Stimulated activated CD8-positive, alpha-beta memory T cell treated with anti-CD3 and anti-CD28 coated beads, Interleukin-4, amount 100 ng/mL, for 48 hours (primary cell): ENCODE data around the gene SOCS4.
"Not testable (repeated sequence)": the region's sequence is repeated elsewhere in the genome, so short reads cannot be mapped to it uniquely, and the experiment has no call there.

Experiments
- DNase-seq: peaks from one replicate; pipeline ENCODE4 v3.0.0-alpha.2; 2020

The SOCS4 gene

DNA sequence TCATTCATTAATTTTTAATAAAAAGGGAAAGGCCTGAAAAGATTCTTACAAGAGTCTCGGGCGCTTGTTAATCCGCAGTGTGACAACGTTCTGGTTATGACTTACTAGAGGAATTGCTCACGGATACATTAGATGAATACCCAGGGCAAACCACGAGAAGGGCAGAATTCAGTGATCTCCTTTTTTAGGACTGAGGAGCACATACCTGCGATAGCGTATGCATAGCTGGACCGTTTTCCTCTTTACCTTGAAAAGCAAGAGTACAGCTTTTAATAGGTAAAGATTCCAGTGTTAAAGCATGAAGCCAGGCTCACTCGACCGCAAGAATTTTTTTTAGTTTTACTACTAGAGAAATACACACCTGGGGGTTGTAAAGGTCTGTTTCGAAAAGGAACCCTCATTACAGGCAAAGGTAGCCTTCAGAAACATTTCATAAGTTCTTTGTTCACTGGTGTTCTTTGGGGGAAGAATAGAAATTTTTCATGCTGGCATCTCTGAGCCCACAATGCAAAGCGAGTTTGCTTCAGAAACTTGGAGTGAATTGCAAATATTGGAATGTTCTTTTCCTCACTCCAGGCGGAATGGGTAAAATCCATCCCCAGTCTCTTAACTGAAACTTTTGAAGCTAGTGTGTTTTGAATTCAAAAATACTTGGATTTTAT lies 25.4 kb downstream of the SOCS4 start:
- no peak for DNase-seq

DNA sequence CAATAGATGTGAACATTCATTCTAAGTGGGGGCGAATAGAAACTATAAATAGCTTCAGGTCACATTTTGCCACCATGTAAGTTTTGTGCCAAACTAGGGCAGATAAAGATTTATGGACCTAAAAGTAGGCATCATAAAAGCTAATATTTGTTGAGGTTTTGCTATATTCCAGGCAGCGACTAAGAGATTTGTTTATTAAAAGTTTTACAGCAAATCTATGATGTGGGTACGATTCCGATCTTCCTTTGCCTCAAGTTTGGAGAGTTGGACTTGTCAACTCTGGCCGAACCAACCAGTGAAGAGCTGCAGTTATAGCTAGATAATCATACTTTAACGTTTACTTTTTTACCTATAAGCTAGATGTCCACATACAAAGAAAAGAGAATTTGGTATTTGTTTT lies 26.0 kb downstream of the SOCS4 start:
- DNase-seq = no peak

DNA sequence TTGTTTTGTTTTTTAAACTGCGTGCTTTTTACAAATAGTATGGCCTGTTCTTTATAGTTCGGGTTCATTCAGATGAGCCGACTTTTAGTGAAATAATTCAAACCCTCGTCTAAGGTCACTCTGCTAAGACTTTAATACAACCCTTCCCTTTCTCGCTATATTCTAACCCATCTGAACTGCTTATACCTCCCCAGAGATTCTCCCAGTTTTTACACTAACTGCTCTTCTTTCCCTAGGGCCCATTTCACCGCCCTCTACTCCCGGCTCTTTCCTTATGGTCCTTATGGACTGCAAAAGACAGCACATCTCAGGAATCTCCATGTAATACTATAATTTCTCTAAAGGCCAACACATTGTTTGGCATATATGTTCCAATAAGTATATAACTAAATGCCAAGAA lies 26.5 kb downstream of the SOCS4 start:
- DNase-seq = no peak

DNA sequence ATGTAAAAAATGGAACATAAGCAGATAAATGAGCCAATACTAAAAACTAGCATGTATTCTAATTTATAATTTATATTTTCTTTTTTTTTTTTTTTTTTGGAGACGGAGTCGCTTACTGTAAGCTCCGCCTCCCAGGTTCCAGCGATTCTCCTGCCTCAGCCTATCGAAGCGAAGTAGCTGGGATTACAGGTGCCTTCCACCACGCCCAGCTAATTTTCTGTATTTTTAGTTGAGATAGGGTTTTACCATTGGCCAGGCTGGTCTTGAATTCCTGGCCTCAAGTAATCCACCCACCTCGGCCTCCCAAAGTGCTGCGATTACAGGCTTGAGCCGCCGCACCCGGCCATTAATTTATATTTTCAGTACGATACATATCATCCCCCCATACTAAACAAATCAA lies 27.1 kb downstream of the SOCS4 start:
- no peak for DNase-seq

DNA sequence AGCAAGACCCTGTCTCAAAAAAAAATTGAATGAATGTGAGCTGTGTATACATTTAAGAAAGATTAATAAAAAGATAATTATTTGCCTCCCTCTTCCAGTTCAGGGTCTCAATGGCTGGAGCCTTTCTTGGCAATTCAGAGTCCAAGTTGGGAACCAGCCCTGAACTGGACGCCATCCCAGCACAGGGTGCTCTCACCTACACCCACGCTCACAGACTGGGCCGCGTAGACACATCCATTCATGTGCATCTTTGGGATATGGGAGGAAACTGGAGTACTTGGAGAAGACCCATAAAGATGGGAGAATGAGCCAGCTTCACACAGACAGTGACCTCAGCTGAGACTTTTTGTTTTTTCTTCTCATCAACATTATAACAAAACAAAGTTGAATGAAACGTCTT lies 30.9 kb downstream of the SOCS4 start:
- DNase-seq = no peak

DNA sequence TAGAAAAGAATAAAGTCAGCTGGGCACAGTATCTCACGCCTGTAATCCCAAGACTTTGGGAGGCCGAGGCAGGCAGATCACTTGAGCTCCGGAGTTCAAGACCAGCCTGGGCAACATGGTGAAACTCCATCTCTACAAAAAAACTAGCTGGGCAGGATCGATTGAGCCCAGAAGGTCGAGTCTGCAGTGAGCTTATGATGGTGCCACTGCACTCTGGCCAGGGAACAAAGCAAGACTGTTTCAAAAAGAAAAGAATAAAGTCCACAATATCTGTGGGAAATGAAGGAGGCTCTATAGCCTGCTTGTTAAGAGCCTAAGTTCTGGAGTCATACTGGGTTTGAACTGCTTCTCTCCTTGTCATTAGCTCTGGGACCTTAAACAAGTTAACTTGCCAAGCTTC lies 32.3 kb downstream of the SOCS4 start:
- no peak for DNase-seq

DNA sequence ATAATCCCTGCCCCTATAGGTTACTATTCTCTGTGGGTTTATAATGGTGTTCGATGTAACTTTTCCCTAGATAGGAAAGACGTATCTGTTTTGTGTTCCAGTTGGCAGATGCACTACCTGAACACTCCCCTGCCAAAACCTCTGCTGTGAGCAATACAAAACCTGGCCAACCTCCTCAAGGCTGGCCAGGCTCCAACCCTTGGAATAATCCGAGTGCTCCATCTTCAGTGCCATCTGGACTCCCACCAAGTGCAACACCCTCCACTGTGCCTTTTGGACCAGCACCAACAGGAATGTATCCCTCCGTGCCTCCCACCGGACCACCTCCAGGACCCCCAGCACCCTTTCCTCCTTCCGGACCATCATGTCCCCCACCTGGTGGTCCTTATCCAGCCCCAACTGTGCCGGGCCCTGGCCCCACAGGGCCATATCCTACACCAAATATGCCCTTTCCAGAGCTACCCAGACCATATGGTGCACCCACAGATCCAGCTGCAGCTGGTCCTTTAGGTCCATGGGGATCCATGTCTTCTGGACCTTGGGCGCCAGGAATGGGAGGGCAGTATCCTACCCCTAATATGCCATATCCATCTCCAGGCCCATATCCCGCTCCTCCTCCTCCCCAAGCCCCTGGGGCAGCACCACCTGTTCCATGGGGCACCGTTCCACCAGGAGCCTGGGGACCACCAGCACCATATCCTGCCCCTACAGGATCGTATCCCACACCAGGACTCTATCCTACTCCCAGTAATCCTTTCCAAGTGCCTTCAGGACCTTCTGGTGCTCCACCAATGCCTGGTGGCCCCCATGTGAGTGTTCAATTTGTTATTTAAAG lies 35.7 kb downstream of the SOCS4 start:
- no peak for DNase-seq

DNA sequence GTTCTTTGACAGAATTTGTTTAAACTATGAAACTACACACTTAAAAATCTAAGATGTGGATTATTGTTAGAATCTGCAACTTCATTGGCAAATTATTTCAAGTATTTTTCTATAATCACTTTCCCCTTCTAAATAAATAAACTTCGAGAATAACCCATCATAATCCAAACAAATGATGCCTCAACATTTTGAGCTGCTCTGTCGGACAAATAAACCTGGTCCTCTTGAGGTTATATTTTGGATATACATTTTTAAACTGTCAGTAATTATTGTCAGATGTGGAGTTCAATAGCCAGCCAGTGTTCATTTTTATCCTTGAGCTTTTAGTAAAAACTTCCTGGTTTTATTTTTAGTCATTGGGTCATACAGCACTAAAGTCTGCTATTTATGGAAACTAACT lies 37.9 kb downstream of the SOCS4 start:
- not testable (repeated sequence) for DNase-seq

DNA sequence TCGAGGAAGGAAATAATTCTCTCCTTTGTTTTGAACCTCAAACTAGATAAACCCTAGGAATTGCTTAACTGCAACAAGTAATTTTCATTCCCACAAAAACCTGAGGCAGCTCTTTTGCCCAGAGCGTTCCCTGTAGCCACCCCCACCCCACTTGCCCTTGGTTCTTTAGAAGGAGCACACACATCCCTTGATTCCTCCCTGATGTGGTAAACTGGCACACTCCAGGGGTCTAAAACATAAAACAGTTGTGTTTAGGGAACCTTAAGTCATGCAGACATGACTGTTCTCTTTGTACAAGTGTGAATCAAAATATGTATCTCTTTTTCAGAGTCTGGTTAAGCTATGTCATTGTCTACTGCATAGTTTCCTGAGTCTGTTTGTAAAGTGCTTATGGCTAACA lies 38.4 kb downstream of the SOCS4 start:
- no peak for DNase-seq

DNA sequence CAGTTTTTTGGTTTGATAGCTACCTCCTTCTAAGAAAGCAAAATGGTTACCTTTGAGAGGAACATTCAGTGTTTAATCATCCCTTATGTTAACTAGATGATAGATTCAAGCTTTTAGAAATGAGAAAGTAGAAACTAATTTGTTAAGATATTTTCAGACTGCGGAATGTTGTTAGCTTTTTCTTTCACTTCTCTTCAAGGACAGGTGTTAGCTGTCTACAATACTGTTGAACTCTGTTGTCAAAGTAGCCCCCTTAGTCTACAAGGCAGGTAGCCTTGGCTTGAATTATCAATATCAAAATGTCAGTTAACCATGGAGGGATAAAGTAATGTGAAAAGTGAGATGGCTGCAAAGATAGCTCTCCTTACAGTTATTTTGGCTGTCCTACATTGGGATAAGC lies 39.2 kb downstream of the SOCS4 start:
- DNase-seq = no peak

DNA sequence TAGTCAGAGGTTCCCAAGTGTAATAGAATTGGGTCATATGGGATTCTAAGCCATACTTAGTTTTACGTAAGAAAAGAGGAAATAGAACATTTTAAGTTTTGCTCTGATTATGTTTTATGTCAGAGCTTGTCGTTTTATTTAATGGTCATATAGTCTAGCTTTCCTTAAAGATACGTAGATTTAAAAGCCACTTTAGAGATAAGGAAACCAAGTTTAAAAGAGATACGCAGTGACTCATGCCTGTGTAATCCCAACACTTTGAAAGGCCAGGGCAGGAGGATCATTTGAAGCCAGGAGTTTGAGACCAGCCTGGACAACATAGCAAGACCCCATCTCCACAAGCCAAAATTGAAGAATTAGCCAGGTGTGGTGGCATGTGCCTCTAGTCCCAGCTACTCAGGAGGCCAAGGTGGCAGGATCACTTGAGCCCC lies 44.0 kb downstream of the SOCS4 start:
- no peak for DNase-seq

DNA sequence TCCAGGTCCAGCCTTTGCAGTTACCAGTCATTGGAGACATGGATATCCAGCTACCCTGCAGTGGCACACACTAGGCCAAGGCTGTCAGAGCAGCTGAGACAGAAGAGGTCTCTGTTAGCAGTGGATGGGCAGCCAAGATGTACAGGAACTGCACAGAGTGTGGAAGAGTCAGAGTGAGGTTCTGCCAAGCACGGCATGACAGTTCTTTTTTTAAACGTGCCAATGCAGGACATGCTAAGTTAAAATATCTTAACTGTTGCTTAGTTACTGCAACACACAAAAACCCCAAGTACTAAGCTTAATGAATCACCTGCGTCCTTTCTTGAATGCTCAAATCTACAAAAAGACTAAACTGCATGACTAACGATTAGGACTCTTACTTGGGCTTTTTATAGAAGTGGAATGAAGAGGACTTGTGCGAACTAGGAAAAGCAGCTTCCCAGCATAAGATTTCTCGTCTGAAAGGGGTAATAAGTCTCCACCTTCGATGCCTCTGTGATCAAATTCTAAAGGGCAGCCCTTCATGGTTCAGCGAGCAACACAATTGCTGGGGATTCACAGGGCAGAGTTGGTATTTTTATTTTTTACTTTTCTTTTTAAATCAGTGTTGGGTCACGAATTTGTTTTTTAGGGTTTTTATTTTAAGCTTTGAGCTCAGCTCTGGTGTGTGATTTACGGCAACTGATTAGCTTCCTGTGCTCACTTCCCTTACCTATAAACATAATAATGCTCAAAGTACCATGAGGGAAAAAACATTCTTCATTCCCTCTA lies 45.0 kb downstream of the SOCS4 start:
- peak; percentile 37 for DNase-seq

DNA sequence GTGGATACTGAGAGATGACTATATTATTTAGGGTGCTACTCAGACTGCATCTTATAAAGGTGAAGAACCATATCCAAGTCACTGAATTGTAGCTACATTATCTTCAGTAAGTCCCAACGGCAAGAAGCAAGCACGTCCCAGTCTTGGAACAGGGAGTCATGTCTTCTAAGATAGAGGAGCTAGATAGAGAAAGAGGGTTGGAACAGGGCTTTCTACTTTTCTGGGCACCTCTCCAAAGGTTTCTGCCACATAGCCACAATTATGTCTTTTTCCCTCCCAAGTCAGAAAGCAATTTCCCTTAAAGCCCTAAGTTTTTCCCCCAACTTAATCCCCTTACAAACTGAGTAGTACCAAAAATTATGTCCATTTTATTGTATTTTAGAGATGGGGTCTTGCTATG lies 46.8 kb downstream of the SOCS4 start:
- DNase-seq = no peak

DNA sequence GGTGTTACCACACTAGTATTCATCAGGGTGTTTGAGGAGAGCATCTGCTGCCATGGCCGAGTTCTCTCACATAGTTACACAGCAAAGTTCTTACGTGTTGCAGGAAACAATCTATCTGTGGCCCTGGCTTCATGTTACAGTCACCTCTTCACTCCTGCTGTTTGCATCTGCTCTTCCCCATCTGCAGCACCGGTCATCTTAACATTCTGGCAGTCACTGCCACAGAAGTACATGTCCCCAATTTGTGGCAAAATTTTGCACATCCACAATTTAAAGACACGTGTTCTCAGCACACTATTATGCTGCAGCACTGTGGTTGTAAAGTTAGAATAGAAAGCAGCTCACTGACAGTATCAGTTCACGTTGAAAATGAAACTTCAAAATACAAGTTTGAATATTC lies 47.6 kb downstream of the SOCS4 start:
- DNase-seq = no peak

DNA sequence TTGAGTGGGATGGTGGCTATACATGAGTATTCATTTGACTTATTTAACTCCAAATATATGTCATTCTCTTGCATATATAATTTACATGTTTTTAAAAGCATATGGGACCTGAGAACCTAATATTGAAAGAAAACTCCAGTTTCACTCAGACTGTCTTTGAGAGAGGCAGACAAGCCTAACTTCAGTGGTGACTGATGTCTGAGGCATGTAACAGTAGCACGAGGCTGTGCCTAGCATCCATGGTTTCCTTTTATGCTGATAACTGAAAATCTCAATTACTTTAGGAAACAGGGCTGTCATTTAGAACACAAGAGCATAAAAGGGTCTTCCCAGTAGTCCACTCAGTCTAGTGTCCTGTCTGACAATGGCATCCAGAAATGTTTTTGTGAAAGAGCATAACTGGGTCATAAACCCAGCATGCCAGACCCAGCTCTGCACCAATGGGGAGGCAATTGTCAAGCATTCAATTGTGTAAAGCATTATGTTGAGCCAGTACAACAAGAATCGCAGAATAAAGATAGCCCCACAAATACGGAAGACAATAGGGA lies 48.7 kb downstream of the SOCS4 start:
- no peak for DNase-seq

DNA sequence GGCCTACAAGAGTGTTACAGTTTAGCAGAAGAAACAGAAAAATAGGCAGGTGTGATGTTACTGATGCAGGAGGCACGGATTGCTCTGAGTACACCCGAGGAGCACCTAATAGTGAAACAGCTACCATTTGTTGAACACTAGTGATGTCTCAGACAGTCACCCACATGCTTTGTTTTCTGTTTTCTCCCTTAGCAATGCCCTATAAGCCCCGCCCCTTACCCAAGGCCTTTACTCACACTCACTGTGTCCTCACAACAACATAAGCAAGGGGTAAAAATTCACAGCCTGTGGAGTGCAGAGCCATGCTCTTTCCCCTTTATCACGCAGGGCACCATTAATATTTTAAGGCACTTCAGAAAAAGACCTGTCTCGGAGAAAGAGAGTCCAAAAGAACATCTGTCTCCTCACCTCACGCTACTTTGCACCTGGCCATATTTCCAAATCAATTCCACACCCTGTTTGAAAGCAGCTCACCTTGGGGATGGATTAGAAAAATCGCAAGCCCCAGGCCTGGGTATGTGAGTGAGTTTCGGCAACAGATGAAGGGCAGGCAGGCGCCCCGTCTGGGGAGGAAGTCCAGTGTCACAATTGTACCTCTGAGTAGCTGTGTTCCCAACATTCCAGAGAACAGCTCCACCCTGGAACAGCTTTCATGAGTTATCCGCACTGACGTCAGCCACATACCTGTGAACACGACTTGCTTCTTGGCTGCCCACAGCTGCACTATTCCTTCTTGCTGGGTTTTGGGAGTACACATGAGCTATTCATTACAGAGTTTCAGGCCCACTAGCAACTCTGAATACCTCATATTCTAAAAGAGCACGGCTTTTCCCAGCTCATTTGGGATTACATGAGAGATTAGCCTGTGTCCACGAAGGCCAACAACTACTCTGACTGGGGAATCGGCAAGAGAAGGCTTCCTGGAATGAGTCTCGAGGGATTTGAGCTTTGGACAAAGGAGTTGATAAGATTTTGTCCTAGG lies 50.4 kb downstream of the SOCS4 start:
- no peak for DNase-seq

DNA sequence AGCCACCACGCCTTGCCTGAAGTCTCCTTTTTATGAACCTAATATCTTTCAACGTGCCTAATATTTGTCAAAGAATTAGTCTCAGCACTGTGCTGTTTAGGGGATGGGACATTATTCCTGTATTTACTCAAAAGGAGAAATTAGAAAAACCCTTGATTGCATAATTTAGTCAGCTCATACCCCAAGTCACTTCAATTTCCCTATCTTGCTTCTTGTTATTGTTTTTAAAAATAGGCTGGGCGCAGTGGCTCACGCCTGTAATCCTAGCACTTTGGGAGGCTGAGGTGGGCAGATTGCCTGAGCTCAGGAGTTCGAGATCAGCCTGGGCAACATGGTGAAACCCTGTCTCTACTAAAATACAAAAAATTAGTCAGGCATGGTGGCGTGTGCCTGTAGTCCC lies 52.9 kb downstream of the SOCS4 start:
- not testable (repeated sequence) for DNase-seq

DNA sequence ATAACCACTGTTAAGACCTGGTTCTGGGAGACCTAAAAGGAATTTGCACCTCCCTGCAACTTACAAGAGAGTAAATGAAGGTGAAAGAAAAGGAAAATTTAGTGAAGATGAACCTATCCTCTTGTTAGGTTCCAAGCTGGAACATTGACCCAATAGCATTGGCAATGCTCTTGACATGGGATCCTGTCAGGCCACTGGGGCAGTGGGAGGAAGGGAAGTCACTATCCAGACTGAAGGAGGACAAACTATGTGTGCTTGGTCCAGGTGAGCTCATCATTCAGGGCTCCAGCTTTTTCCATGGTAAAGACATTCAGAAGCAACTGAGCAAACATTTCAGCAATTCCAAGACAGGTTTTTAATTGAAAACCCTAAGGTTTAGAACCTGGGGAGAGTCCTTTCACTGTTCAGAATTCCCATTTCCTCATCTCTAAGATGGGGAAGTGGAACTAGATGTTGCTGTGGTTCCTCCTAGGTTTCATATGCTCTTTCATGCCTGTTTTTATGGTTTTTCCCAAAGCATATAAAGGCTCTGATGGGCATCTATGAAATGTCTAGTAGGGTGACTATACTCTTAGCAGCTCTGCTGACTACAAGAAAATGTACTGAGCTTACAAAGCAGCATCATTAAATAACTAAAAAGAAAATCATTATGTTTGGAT lies 57.5 kb downstream of the SOCS4 start:
- no peak for DNase-seq

DNA sequence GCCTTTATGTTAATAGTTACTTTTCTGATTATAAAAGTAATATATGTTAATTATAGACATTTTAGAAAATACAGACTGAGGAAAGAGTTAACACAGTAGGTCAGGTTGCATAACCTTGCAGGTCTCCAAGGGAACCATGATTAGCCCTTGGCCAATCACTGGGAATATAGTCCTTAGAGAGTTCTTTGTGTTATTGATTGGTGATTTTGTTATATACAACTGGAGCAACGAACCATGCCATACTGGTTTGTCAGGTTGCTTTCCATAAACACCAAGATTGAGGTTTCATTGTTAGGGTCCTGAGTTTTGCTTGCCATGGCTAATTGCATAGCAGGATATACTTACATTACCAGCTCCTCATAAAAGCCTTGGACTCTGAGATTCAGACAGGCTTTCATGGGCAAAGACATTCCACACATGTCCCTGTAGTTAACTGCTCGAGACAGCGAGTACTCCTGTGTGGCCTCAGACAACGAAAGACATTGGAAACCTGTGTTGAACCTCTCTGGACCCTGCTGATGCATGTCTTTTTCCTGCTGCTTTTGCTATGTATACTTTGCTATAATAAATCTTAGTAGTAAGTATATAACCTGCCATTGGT lies 58.1 kb downstream of the SOCS4 start:
- no peak for DNase-seq

DNA sequence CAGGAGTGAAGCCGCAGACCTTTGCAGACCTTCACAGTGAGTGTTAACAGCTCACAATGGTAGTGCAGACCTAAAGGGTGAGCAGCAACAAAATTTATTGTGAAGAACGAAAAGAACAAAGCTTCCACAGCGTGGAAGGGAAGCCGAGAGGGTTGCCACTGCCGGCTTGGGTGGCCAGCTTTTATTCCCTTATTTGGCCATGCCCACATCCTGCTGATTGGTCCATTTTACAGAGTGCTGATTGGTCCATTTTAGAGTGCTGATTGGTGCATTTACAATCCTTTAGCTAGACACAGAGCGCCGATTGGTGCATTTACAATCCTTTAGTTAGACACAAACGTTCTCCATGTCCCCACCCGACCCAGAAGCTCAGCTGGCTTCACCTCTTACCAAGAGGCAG lies 59.9 kb downstream of the SOCS4 start:
- no peak for DNase-seq

DNA sequence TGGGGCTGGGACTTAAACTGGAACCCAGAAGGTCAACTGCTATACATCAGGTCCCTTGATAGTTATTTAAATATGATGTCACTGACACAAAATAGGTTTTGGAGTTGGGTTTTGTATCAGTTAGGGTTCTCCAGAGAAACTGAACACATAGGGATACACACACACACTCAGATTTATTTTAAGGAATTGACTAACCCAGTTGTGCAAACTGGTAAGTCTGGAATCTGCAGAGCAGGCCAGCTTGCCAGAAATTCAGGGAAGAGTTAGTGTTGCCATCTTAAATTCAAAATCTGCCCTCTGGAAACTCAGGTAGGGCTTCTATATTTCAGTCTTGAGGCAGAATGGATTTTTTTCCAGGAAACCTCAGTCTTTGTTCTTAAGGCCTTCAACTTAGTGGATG lies 61.3 kb downstream of the SOCS4 start:
- DNase-seq = no peak
